Adrenal gland (tissue), 12 donors: ENCODE data around the gene KRTCAP2. TPM values are rescaled to one million over a fixed set of nuclear protein-coding genes. Genes with fewer than 3 reads are reported as not detected.

Experiments
- DNase-seq, 7 donors: peaks; one replicate each; pipeline ENCODE4 v3.0.0-alpha.2; 2019 to 2020
- H3K27ac ChIP-seq, 5 donors: fragments of 200-600 bp; sonication (generic) in 4 of 5; 1 replicate in 3 of 5; 2 replicates in 2 of 5; pipeline versions ENCODE4 v1.5.1 to v1.8.0; 2016 to 2020; ENCODE audit warnings: mild to moderate bottlenecking in 1 of 5
- H3K27me3 ChIP-seq: fragments of 200-600 bp; 2 replicates; pipeline ENCODE4 v1.8.0; 2021
- H3K36me3 ChIP-seq, 2 donors: fragments of 200-600 bp; replicated peaks in 1 of 2; 1 replicate in 1 of 2; 2 replicates in 1 of 2; pipeline versions ENCODE4 v1.5.1 to v1.8.0; 2018 to 2022
- H3K4me1 ChIP-seq, 2 donors: fragments of 200-600 bp; replicated peaks in 1 of 2; 1 replicate in 1 of 2; 2 replicates in 1 of 2; pipeline versions ENCODE4 v1.5.1 to v1.8.0; 2018 to 2021
- H3K4me3 ChIP-seq, 4 donors: fragments of 200-600 bp; sonication (generic) in 3 of 4; one replicate each; pipeline ENCODE4 v1.5.1; 2016 to 2018
- H3K9me3 ChIP-seq, 3 donors: fragments of 200-600 bp; sonication (generic) in 1 of 3; replicated peaks in 1 of 3; 1 replicate in 2 of 3; 2 replicates in 1 of 3; pipeline versions ENCODE4 v1.5.1 to v1.8.0; 2016 to 2021
- POLR2A ChIP-seq, 2 donors: fragments of 450-650 bp; IDR thresholded peaks; one replicate each; pipeline ENCODE4 v1.6.1; 2017; ENCODE audit warnings: antibody characterized with exemption in 2 of 2, mild to moderate bottlenecking in 2 of 2, moderate library complexity in 1 of 2
- WGBS, 4 donors: extraction: QIAGEN DNeasy Blood & Tissue Kit in 2 of 4; methylation state at CpG; one replicate each; pipeline versions ENCODE4 v1.1.5 to v1.1.7; 2013 to 2017; 5-methylcytosine and 5-hydroxymethylcytosine counted together
- intact Hi-C, 2 donors: fragments of 100-400 bp; cut with DNase I; formaldehyde crosslinking; loops; one replicate each; pipeline versions ENCODE4 v1.14.1 to v1.15.0; 2022 to 2023
- polyA plus RNA-seq, 3 donors: library from polyadenylated mRNA; stranded (reverse); fragments of 200-250 nt in 2 of 3; fragments of 350-450 nt in 1 of 3; fragmentation: Illumina TruSeq in 1 of 3; extraction: RNeasy Lipid Tissue Mini Kit (QIAGEN cat#74804) in 1 of 3; gene quantifications; one replicate each; pipeline ENCODE4 v1.2.3, GENCODE V29; 2013 to 2014
- total RNA-seq, 9 donors: library from RNA; depleted of rRNA in 4 of 9; stranded (reverse); fragments of >200 nt in 4 of 9; fragments of 120-200 nt in 1 of 9; fragmentation: NEBNext Ultra II Directional in 1 of 9; extraction: Animal tissue kit (Norgen Biotek cat#: 25700) in 1 of 9; gene quantifications; one replicate each; pipeline versions ENCODE4 v1.1.0 to v1.2.4, GENCODE V29; 2013 to 2023
- TF ChIP-seq, protein P1 (sequence below), 6 experiments: fragments of 450-650 bp in 4 of 6; fragments of 200-600 bp in 2 of 6; sonication (generic) in 1 of 6; IDR thresholded peaks; 1 replicate in 5 of 6; 2 replicates in 1 of 6; pipeline versions ENCODE4 v1.5.1 to v1.8.0; 2016 to 2021; ENCODE audit warnings: antibody characterized with exemption in 6 of 6, mild to moderate bottlenecking in 2 of 6, moderate library complexity in 1 of 6
- donor health status: healthy with polysubstance abuse.
- donor health status: Bipolar disorder and iron deficiency.
- donor health status: DM: yes; HTN: yes; CAD: no.
- donor health status: DM: no; HTN: no; CAD: no.
- donor health status: DM: no; HTN: no; CAD: no.
- donor health status: DM: yes; HTN: yes; CAD: no.

KRTCAP2 gene
- total and polyA plus RNA-seq, 12 donors: 76.1 to 806 (median 191) TPM

DNA sequence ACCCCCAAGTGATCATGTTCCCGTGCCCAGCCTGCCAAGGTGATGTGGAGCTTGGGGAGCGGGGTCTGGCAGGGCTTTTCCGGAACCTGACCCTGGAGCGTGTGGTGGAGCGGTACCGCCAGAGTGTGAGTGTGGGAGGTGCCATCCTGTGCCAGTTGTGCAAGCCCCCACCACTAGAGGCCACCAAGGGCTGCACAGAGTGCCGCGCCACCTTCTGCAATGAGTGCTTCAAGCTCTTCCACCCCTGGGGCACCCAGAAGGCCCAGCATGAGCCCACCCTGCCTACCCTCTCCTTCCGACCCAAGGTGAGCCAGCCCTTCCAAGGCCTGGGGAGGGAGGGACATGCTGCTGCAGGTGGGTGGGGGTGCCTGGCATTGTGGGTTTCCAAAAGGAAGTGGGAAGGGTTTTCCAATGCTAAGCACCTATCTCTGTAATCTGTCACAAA lies 2.8 kb upstream of the KRTCAP2 start:
- DNase-seq: peak in 4 of 7 donors; percentile 17 to 63 (median 26)
- H3K4me1 ChIP-seq: peaks cover 7 to 18% of the 10 kb centered on the region in 2 donors
- TF ChIP-seq POLR2A (IDR thresholded peaks at IDR 0.05): no peak
- TF ChIP-seq, protein P1, sequence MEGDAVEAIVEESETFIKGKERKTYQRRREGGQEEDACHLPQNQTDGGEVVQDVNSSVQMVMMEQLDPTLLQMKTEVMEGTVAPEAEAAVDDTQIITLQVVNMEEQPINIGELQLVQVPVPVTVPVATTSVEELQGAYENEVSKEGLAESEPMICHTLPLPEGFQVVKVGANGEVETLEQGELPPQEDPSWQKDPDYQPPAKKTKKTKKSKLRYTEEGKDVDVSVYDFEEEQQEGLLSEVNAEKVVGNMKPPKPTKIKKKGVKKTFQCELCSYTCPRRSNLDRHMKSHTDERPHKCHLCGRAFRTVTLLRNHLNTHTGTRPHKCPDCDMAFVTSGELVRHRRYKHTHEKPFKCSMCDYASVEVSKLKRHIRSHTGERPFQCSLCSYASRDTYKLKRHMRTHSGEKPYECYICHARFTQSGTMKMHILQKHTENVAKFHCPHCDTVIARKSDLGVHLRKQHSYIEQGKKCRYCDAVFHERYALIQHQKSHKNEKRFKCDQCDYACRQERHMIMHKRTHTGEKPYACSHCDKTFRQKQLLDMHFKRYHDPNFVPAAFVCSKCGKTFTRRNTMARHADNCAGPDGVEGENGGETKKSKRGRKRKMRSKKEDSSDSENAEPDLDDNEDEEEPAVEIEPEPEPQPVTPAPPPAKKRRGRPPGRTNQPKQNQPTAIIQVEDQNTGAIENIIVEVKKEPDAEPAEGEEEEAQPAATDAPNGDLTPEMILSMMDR (IDR thresholded peaks at IDR 0.05): no peak
- no peaks in the 10 kb centered on the region for H3K36me3 ChIP-seq
- H3K27me3 ChIP-seq: no peaks in the 10 kb centered on the region
- WGBS, 4 donors: 63 to 84% (median 73%) methylated on average over 1 to 9 of the region's 9 CpGs
- H3K4me3 ChIP-seq: no peak overlapping the region
- intact Hi-C loops: no loop called here
- H3K27ac ChIP-seq: no peak overlapping the region
- H3K9me3 ChIP-seq: no peaks in the 10 kb centered on the region

- H3K4me1 ChIP-seq: peaks cover 7 to 18% of the 10 kb centered on the region in 2 donors
- TF ChIP-seq POLR2A (IDR thresholded peaks at IDR 0.05): no peak
- TF ChIP-seq, protein P1 (IDR thresholded peaks at IDR 0.05): no peak
- peak in 3 of 7 donors; percentile 21 to 59 (median 28) for DNase-seq
- peaks cover 0 to 5% of the 10 kb centered on the region in 2 donors for H3K36me3 ChIP-seq
- no peaks in the 10 kb centered on the region for H3K9me3 ChIP-seq
- WGBS, 4 donors: 61 to 81% (median 73%) methylated on average over 10 to 12 of the region's 12 CpGs
- no peaks in the 10 kb centered on the region for H3K27me3 ChIP-seq
- H3K4me3 ChIP-seq: no peak overlapping the region
- peak overlapping the region in 1 of 5 donors; percentile 34 for H3K27ac ChIP-seq
- intact Hi-C loops: no loop called here
These were observed 2.3 kb upstream of the KRTCAP2 start for GRCh38 chr1:155175281-155175926.

GRCh38 chr1:155174324-155175280 lies 1.5 kb upstream of the KRTCAP2 start:
- 3 to 8% (median 5%) methylated on average over 16 to 35 of the region's 35 CpGs for WGBS, 4 donors
- intact Hi-C loops: no loop called here
- TF ChIP-seq POLR2A (IDR thresholded peaks at IDR 0.05): no peak
- TF ChIP-seq, protein P1 (IDR thresholded peaks at IDR 0.05): no peak
- H3K9me3 ChIP-seq: no peaks in the 10 kb centered on the region
- DNase-seq: peak in 4 of 7 donors; percentile 19 to 62 (median 43)
- peaks cover 7 to 18% of the 10 kb centered on the region in 2 donors for H3K4me1 ChIP-seq
- H3K27ac ChIP-seq: peak overlapping the region in 2 of 5 donors; percentile 6 to 34
- no peaks in the 10 kb centered on the region for H3K27me3 ChIP-seq
- H3K36me3 ChIP-seq: peaks cover 0 to 13% of the 10 kb centered on the region in 2 donors
- H3K4me3 ChIP-seq: no peak overlapping the region
